Fibroblast of skin of left quadriceps (primary cell): ENCODE measurements around the gene IMP4.

Experiments
- DNase-seq, 2 experiments: peaks; one replicate each; pipeline ENCODE4 v3.0.0-alpha.2; 2013; ENCODE audit warnings: low read depth in 2 of 2

The IMP4 gene

DNA sequence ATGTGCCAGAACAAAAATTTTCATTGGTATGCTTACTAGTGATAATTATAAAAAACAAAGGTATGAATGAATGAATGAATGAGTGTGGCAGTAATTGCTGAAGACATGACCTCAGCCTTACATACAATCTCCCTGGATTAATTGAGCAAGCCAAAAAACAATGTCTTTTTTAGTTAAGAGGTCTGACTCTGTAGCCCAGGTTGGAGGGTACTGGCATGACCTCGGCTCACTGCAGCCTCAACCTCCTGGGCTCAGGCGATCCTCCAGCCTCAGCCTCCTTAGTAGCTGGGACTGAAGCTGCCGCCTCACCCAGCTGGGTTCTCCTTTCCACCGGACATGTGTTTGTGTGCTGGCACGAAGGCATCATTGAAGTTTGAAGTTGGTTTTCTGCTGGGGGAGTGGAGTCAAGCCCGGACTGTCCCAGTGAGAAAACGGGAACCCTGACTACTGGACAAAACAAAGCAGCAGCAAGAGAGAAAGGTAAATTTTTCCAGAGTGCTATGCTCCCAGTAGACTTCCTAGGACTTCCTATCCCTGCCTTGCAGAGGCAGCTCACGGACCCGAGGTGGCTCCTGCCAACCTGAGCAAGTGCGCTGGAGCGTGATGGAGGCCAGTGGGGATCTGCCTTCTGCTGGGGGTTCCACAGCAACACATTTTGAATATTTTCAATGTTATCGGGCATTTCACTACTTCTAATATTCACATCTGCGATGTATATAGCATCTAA, 6.4 kb upstream of the IMP4 start:
- no peak for DNase-seq

DNA sequence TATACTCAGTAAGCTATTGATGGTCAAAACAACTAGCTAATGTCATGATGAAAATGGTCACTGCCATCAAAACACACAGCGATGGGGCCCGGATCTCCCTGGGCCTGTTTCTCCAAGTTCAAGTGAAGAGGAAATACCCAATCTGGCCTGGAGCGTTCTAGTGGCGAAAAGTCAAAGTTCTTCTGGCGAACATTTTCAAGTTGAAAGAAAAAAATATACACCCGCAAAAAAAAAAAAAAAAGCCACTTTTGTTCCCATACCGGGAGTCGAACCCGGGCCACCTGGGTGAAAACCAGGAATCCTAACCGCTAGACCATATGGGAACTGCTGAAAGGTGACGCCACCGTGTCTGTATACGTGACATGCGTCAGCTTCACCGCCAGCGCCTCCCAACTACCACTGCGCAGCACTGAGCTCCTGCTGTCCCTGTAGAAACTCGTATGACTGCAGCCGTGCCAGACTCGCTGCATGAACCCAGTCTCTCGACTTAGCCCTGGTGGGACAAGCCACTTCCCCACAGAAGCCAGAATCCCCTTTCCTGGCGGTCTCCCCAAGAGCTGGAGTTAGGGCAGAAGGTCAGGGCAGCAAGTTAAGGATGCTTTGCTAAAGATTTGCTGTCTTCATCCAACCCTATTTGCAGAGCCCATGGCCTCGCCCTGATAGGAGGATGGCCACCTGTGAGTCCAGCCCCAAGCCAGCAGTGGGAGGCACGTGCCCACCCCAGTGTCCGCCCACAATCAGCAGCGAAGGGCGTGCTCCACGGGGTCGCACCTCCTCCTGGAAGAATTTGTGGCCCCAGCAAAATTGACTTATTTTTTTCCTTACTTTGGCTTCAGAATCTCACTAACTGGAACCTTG, 5.6 kb upstream of the IMP4 start:
- peak; percentile 54 to 57 for DNase-seq

- no peak for DNase-seq
Observed at GRCh38 chr2:130337735-130338325, 4.9 kb upstream of the IMP4 start.

- no peak for DNase-seq
Observed at GRCh38 chr2:130338793-130339345, 3.8 kb upstream of the IMP4 start.

DNA sequence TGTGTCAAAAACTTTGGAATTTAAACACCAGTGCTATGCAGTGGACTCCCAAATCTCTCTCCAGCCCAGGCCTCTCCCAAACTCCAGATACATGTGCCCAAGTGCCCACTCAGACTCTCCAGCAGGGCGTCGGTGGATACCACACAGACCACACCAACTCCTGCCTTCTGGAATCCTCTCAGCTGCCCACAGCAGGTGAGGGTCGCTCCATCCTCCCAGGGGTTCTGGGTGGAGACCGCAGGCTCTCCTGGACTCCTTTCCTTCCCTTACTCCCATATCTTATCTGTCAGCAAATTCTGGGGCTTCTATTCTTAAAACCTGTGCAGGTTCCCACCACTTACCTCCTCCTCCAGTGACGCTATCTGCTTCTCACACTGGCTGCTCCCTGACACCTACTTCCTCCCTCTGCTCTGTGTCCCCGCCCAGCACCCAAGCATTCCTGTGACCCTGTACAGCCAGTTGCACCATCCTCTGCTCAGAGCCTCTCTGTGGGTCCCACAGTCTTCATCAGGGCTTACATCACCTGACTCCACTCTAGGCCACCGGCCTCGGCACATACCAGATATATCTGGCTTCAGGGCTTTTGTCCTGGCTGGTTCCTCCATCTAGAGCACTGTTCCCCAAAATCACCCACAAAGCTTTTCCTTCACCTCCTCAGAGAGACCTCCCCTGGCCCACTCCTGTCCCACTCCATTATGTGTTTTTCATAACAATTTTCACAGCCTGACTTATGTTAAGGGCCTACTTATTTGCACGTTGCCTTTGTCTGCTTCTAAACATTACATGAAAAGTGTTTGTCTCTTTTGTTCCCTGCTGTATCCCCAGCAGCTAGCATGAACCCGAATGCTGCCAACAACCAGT, 2.6 kb upstream of the IMP4 start:
- no peak for DNase-seq

GRCh38 chr2:130341562-130342019, 1.1 kb upstream of the IMP4 start:
- no peak for DNase-seq

DNA sequence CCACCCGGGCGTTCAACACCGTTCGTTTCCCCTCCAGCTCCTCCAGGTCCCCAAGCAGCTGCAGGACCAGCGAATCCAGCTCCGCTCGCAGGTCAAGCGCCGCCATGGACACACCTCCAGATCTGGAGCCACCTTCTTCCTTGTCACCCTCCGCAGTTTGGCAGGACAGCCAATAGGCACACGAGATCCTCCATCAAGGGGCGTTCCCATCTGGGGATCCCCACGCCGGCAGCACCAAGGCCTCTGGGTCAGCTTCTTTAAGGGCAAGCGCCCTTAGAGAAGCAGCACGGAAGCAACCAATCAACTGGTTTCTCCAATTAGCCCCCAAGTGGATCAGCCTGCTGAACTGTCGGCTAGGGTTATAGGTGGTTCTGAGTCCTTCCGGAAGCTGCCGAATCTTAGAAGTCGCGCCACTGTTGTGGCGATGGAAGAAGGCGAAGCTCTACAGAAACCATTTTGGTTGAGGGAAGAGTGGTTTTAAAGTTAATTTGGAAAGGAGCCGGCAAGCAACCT, 621 bp upstream of the IMP4 start:
- peak; percentile 80 to 84 for DNase-seq

DNA sequence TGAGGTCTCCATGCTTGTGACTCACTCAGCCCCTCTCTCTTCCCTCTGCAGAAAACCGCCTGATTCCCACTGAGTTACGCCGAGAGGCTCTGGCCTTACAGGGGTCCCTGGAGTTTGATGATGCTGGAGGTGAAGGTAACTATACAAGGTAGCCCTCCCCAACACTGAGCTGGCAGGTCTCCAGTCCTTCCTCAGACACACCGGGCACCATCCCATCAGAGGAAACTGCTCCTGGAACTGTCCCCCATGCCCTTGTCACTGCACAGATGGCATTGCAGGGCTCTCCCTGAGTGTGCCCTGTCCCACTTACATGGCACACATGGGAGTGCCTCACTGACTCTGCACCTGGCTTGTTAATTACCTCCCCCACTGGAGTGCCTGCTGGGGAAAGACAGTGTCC, 1.9 kb downstream of the IMP4 start:
- DNase-seq = no peak

- DNase-seq = no peak
Observed at GRCh38 chr2:130345091-130345490, 2.4 kb downstream of the IMP4 start.

DNA sequence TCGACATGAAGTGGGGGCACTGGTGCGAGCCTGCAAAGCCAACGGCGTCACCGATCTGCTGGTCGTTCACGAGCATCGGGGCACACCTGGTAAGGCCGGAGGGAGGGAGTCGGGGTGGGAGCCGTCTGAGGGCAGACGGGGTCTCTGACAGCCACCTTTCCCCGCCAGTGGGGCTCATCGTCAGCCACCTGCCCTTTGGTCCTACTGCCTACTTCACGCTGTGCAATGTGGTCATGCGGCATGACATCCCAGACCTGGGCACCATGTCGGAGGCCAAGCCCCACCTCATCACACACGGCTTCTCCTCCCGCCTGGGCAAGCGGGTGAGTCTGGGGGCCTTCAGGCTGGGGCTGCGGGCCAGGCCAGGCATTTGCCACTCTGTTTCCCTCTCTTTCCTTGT, 2.9 kb downstream of the IMP4 start:
- no peak for DNase-seq

DNA sequence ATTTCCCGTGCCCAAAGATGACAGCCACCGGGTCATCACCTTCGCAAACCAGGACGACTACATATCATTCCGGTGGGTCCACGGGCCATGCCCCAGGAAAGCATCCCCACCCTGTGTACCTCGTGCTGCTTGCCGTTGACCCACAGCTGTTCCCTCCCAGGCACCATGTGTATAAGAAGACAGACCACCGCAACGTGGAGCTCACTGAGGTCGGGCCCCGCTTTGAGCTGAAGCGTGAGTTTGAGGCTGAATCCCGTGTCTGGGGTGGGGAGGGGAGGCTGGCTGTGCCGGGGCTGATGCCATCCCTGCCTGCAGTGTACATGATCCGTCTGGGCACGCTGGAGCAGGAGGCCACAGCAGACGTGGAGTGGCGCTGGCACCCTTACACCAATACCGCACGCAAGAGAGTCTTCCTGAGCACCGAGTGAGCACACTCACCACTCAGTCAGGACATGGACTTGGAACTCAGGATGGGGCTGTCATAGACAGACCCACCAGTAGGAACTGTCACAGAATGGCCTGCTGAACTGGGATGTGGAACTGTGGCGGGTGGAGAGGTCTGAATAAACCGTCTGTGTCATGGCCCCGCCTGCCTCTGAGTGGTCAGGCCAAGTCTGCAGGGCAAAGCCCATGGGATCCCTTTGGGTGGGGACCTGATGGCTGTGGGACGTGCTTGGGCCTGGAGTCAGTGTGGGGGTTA, 3.5 kb downstream of the IMP4 start:
- DNase-seq = no peak

GRCh38 chr2:130346741-130347066, 4.0 kb downstream of the IMP4 start:
- no peak for DNase-seq

- DNase-seq = no peak
Observed at GRCh38 chr2:130347220-130347925, 4.7 kb downstream of the IMP4 start.

DNA sequence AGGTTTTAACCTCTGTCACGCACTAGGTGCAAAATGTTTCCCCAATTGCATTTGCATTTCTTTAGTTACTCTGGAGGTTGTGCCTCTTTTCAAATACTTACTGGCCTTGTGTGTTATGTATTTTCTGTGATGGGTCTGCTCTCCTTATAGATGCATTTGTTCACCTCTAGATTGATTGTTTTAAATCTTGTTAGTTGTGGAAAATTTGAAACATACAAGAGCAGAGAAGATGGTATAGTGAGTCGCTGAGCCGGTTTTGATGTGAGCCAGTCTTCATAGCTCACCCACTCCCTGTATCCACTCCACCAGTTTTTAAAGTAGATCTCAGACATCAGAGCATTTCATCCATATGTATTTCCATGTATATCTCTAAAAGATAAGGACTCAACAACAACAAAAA, 6.5 kb downstream of the IMP4 start:
- no peak for DNase-seq

- no peak for DNase-seq
Observed at GRCh38 chr2:130351711-130352110, 9.0 kb downstream of the IMP4 start.

DNA sequence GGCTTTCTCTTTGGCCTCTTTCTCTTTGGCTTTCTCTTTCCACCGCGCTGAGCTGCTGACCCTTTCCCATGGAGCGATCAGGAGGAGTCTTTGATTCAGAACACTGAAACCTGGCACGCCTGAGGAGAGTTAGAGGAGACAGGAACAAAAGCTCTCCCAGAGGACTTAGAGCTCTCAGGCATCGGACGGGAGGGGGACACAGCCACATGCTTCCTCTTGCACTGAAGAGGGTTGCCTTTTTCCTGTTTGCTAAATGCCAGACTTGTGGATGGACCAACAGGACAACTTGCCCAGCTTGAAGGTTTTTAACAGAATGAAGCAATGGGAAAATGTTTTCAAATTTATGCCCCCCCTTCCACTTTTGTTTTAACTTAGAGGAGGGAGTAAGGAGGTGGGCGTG, 9.5 kb downstream of the IMP4 start:
- no peak for DNase-seq

DNA sequence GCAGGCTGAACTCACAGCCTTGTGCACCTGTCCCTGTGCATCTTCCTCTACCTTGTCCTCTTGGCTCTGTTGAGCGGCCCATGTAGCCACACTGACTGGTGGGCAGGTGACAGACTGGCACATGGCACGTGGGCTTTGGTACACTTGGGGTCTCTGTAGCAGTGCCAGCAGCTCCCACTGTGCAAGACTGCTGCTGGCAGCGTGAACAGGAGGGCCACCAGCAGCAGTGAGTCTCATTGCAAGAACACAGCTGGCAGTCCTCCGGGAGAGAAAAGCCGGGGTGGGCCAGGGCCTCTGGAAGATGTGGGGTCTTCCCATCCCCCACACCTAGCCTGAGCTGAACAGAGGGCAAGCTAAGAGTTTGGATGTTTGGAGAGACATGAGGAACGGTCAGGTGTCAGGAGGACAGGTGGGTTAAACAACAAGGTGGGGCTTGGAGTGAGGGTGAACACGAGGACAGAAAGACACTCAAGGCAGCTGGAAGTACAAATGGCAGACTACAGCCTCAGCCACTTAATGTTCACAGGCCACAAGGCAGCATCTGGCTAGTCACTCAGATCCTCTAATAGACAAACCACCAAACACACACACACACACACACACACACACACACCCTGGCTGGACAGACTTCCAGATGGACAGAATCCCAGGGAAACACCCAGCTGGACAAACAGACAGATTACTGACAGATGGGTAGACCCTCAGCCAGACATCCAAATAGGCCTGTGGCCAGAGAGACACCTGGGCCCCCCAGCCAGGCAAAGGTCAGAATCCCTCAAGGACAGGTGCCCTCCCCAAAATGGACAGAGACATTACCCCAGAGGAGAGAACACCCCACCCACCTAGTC, 10.8 kb downstream of the IMP4 start:
- DNase-seq = no peak

- no peak for DNase-seq
Observed at GRCh38 chr2:130354139-130354428, 11.4 kb downstream of the IMP4 start.

GRCh38 chr2:130355172-130355577, 12.5 kb downstream of the IMP4 start:
- no peak for DNase-seq
